A204.1 (cell line): ENCODE results near the gene NCKAP5.

Source experiments
- FAIRE-seq: peaks from 2 replicates; lab custom pipeline; 2012; peaks lifted over from hg19 to GRCh38; lab: Jason Lieb, UNC

Gene NCKAP5

DNA sequence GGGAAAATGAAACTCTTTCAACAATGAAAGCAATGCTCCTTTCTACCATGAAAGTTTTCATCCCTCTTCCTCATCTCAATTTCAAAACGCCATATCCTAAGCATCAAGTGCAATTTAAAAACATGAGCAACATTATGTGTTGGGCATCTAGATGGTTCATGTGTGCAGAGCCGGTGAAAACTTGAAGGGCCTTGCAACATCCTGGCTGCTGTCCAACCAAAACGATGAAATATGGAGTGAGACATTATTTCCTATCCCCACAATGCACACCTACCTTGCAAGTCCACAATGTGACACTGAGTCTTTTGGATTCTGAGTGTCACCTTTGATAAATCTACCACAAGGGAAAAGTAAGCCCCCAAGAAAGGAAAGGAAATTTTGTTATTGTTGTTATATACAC is 110.0 kb downstream of the NCKAP5 start:
- FAIRE-seq: no peak

GRCh38 chr2:133457861-133458260 is 110.4 kb downstream of the NCKAP5 start:
- no peak for FAIRE-seq

GRCh38 chr2:133456971-133457370 is 111.3 kb downstream of the NCKAP5 start:
- FAIRE-seq: no peak

DNA sequence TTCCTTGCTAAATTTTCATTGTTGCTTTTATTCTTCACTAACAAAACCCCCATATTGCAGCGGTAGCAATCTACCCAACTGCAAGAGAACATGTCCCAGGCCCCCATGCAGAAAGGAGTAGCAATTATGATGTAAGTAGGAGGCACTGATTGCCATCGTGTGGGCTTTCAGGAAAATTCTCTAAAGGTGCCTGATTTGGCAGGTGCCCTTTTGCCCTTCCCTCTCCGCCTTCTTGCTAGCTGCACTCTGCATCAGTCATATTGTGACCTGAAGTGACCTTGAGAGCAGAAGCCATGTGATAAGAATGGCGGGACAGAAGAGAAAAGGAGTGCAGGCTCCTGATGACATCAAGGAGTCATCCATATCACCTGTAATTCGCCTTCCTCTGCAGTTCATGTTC is 112.1 kb downstream of the NCKAP5 start:
- no peak for FAIRE-seq

- no peak for FAIRE-seq
Observed at GRCh38 chr2:133453032-133453431, 115.2 kb downstream of the NCKAP5 start.

- FAIRE-seq: no peak
Observed at GRCh38 chr2:133452583-133452982, 115.7 kb downstream of the NCKAP5 start.

- FAIRE-seq: no peak
Observed at GRCh38 chr2:133452146-133452545, 116.1 kb downstream of the NCKAP5 start.

GRCh38 chr2:133448195-133448594 is 120.1 kb downstream of the NCKAP5 start:
- no peak for FAIRE-seq

GRCh38 chr2:133447303-133447702 is 121.0 kb downstream of the NCKAP5 start:
- FAIRE-seq: no peak

- no peak for FAIRE-seq
Observed at GRCh38 chr2:133444465-133444864, 123.8 kb downstream of the NCKAP5 start.

DNA sequence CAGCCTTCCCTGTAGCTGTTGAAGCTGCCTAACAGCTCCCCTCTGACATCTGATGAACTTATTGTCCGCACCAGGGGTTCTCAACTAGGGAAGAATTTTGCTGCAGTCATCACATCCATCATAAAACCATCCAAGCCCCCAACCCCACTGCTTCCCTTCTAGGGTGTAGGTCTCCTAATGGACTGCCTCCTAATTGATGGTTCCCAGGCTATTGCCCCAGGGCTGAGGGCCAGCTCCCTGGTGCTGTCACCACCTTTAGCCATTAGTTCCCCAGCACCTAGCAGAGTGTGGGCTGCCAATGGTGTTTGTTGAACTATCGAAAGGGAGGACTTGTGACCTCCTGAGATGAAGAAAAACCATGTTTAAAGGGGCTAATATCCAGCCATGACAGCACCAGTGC is 125.9 kb downstream of the NCKAP5 start:
- no peak for FAIRE-seq

DNA sequence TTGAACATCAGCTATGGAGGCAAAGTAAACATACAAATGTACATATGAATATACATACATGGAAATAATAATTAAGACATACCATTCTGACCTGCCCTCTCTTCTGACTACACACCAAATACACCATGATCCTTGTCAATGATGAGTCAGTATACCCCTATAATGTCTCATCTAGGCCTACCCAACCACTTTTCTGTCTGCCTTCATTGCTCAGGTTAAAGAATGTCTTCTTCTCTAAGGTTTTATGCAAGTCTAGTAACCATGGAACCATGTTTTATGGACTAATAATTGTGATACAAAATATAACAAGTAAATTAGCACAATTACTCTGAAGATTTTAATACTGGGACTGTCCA is 128.7 kb downstream of the NCKAP5 start:
- FAIRE-seq: no peak

GRCh38 chr2:133438848-133439564 is 129.3 kb downstream of the NCKAP5 start:
- no peak for FAIRE-seq

DNA sequence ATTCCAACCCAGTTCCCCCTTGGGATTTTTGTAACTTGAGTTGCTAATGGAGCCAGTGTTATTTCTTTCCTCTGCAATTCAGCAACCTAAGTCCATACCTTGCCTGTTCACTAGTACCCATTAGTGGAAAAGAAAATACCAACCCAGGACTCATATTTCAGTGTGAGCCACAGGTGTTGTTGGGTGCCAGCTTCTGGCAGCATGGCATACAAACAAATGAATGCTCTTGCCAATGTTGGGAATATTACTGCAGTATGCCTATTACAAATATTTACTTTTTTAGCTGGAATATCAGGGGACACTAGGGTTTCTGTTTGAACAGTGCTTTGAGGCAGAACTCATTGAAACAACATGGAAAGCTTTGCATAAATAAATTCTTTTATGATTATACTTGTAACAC is 130.2 kb downstream of the NCKAP5 start:
- FAIRE-seq: no peak

DNA sequence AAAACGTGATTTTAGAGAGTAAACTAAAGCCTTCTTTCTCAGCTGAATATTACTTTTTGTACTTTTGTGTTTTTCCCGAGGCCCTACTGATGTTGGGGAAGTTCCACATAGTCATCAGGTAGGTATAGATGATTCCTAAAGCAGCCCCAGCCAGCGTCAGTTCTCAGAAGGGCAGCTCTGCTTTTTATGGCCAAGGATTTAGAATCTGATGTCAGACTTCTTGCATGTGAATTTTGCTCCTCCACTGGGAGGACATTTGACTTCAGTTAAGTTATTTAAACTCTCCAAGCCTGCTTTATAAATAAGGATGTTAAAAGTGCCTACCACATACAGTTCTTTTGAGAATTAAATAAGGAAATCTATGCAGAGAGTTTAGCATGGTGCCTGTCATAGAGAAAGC is 130.8 kb downstream of the NCKAP5 start:
- FAIRE-seq: no peak

DNA sequence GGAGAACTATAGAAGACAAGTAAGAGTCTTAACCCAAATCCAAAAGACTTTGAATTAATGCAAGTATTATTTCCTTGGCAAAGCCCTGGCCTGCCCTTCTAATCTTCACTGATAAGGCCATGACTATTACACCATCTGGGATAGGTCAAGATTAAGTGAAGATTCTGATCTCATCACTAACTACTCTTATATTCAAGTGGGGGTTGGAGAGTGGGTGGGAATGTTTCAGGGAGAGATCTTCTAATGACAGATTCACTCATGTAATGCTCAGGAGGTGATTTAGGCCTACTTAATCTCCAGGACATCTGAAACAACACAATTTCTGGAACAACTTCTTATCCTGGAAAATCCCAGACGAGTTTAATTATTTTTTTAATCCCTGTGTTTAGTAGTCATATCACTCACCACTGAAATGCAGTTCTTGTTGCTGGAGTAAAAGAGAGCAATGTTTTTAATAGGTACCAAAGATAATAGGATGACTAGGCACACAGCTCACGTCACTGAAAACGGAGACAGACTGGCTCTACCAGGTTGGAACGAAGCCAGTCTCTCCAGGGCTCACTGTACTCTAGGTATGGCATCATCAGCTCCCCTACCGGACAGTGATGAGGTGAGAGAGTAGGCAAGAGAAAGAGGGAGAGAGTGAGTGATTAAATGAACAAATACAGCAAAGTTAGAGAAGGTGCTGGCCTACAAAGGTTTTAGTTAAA is 133.1 kb downstream of the NCKAP5 start:
- FAIRE-seq: no peak

- FAIRE-seq: no peak
Observed at GRCh38 chr2:133433455-133434451, 134.5 kb downstream of the NCKAP5 start.

- FAIRE-seq: no peak
Observed at GRCh38 chr2:133432778-133433177, 135.5 kb downstream of the NCKAP5 start.

DNA sequence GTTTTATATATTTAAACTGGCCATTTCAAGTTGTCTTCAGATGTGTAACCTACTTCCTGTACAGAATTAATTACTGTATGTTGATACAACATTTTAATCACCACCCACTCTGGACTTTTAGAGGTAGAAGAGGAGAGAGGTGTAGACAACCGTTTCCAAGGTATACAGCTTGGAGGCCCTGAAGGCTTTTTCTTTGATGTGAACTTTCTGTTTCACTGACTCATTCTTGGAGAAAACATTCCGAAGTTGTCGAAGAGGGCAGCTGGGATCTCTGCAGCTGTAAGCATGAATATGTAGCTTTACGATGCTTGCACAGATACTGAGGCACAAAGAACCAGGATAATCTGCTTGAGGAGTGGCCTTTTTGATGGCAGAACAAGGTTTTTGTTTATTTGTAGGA is 137.0 kb downstream of the NCKAP5 start:
- no peak for FAIRE-seq

DNA sequence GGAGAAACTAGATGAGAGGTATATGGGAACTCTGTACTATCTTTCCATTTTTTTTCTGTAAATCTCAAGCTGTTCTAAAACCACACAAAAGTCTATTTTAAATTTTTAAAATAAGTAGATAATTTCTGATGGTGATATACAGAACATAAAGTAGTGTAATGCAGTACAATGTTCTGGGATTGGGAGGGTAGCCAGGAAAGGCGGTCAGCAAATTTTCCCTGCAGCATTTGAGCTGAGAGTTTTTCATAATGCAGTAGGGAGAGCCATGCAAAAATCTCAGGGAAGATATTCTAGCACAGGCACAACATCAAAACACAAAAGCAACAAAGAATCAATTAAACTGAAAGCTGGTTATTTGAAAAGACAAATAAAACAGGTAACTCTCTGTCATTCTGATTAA is 141.5 kb downstream of the NCKAP5 start:
- no peak for FAIRE-seq

GRCh38 chr2:133425612-133426011 is 142.7 kb downstream of the NCKAP5 start:
- no peak for FAIRE-seq

GRCh38 chr2:133424876-133425275 is 143.4 kb downstream of the NCKAP5 start:
- no peak for FAIRE-seq

- FAIRE-seq: no peak
Observed at GRCh38 chr2:133422931-133423351, 145.3 kb downstream of the NCKAP5 start.
